GM18505 (cell line): ENCODE data around the gene NUDT5.
"Not testable (repeated sequence)": the region's sequence is repeated elsewhere in the genome, so short reads cannot be mapped to it uniquely, and the experiment has no call there.

Experiments
- ATAC-seq: cut with Tn5 transposase; IDR thresholded peaks from one replicate; pipeline ENCODE4 v1.9.1; 2021; ENCODE audit not compliant: unreplicated experiment
- POLR2A ChIP-seq: IDR thresholded peaks from 4 replicates; pipeline ENCODE4 v1.6.1; 2011; ENCODE audit warnings: borderline replicate concordance; ENCODE audit not compliant: insufficient read depth, insufficient read length; ENCODE audit errors: extremely low read depth

The NUDT5 gene

GRCh38 chr10:12195281-12195602 lies 449 bp downstream of the NUDT5 start:
- ATAC-seq: peak; percentile 5
- no peak for TF ChIP-seq POLR2A

- no peak for TF ChIP-seq POLR2A
- no peak for ATAC-seq
Measured at GRCh38 chr10:12194752-12195271, 879 bp downstream of the NUDT5 start.

- no peak for TF ChIP-seq POLR2A
- ATAC-seq: no peak
Measured at GRCh38 chr10:12193193-12193592, 2.5 kb downstream of the NUDT5 start.

GRCh38 chr10:12191715-12192114 lies 4.0 kb downstream of the NUDT5 start:
- TF ChIP-seq POLR2A: no peak
- no peak for ATAC-seq

GRCh38 chr10:12189426-12189825 lies 6.3 kb downstream of the NUDT5 start:
- no peak for TF ChIP-seq POLR2A
- no peak for ATAC-seq

- no peak for ATAC-seq
- TF ChIP-seq POLR2A: no peak
Measured at GRCh38 chr10:12188656-12189055, 7.0 kb downstream of the NUDT5 start.

- no peak for TF ChIP-seq POLR2A
- no peak for ATAC-seq
Measured at GRCh38 chr10:12187321-12187905, 8.3 kb downstream of the NUDT5 start.

- no peak for TF ChIP-seq POLR2A
- ATAC-seq: no peak
Measured at GRCh38 chr10:12186323-12186722, 9.4 kb downstream of the NUDT5 start.

- ATAC-seq: no peak
- TF ChIP-seq POLR2A: no peak
Measured at GRCh38 chr10:12184165-12184564, 11.5 kb downstream of the NUDT5 start.

- ATAC-seq: peak; percentile 85
- TF ChIP-seq POLR2A: no peak
Measured at GRCh38 chr10:12181065-12181775, 14.5 kb downstream of the NUDT5 start.

GRCh38 chr10:12180221-12180974 lies 15.3 kb downstream of the NUDT5 start:
- ATAC-seq: no peak
- TF ChIP-seq POLR2A: no peak

- no peak for TF ChIP-seq POLR2A
- no peak for ATAC-seq
Measured at GRCh38 chr10:12179606-12180170, 16.0 kb downstream of the NUDT5 start.

GRCh38 chr10:12177642-12178041 lies 18.0 kb downstream of the NUDT5 start:
- ATAC-seq: no peak
- no peak for TF ChIP-seq POLR2A

GRCh38 chr10:12171512-12171911 lies 24.2 kb downstream of the NUDT5 start:
- not testable (repeated sequence) for ATAC-seq
